CD14-positive monocyte (primary cell): ENCODE measurements around the gene LOXL3. TPM values are rescaled to one million over a fixed set of nuclear protein-coding genes. Genes with fewer than 3 reads are reported as not detected.

Experiments used
- DNase-seq, 3 donors: peaks; one replicate each; pipeline ENCODE4 v3.0.0-alpha.2; 2011 to 2022
- H2AFZ ChIP-seq: 2 replicates; pipeline ENCODE4 v1.6.0; 2012; ENCODE audit warnings: mild to moderate bottlenecking, low read depth, low read length, inconsistent platforms; ENCODE audit not compliant: insufficient read depth, poor library complexity, severe bottlenecking
- H3K27ac ChIP-seq, 2 donors: 1 replicate in 1 of 2; 2 replicates in 1 of 2; pipeline ENCODE4 v1.5.1; 2012 to 2013; ENCODE audit warnings: low read length in 2 of 2, control low read depth in 1 of 2, inconsistent platforms in 1 of 2, low read depth in 1 of 2, mild to moderate bottlenecking in 1 of 2
- H3K27me3 ChIP-seq, 2 donors: one replicate each; pipeline versions ENCODE4 v1.6.0 to v1.6.1; 2011 to 2013; ENCODE audit warnings: low read length in 2 of 2; ENCODE audit not compliant: control insufficient read depth in 2 of 2, insufficient read depth in 2 of 2
- H3K36me3 ChIP-seq, 2 donors: replicated peaks in 1 of 2; 1 replicate in 1 of 2; 2 replicates in 1 of 2; pipeline versions ENCODE4 v1.5.1 to v1.6.1; 2012 to 2013; ENCODE audit warnings: low read length in 2 of 2, control low read depth in 1 of 2, inconsistent platforms in 1 of 2, mild to moderate bottlenecking in 1 of 2; ENCODE audit not compliant: insufficient read depth in 2 of 2, control insufficient read depth in 1 of 2
- H3K4me1 ChIP-seq, 2 donors: 1 replicate in 1 of 2; 2 replicates in 1 of 2; pipeline versions ENCODE4 v1.5.1 to v1.6.1; 2012 to 2013; ENCODE audit warnings: low read length in 2 of 2, control low read depth in 1 of 2, inconsistent platforms in 1 of 2, mild to moderate bottlenecking in 1 of 2, moderate library complexity in 1 of 2; ENCODE audit not compliant: insufficient read depth in 2 of 2, control insufficient read depth in 1 of 2
- H3K4me2 ChIP-seq: replicated peaks from 2 replicates; pipeline ENCODE3; 2012; ENCODE audit warnings: low read length, moderate library complexity, mild to moderate bottlenecking; ENCODE audit not compliant: poor library complexity, severe bottlenecking; ENCODE audit errors: extremely low read depth
- H3K4me3 ChIP-seq, 3 experiments: fragments of 200-600 bp in 1 of 3; sonication (generic) in 1 of 3; replicated peaks in 1 of 3; 1 replicate in 2 of 3; 2 replicates in 1 of 3; pipeline ENCODE4 v1.5.1; 2011 to 2013; ENCODE audit warnings: low read length in 3 of 3, mild to moderate bottlenecking in 3 of 3, control low read depth in 2 of 3, low read depth in 2 of 3, inconsistent platforms in 1 of 3, moderate library complexity in 1 of 3
- H3K79me2 ChIP-seq: 2 replicates; pipeline ENCODE4 v1.6.0; 2012; ENCODE audit warnings: mild to moderate bottlenecking, control low read depth, inconsistent platforms, low read length, moderate library complexity; ENCODE audit not compliant: insufficient read depth
- H3K9ac ChIP-seq: 2 replicates; pipeline ENCODE4 v1.6.0; 2017; ENCODE audit warnings: low read length, mild to moderate bottlenecking; ENCODE audit not compliant: insufficient read depth, poor library complexity, severe bottlenecking
- H3K9me3 ChIP-seq, 2 donors: replicated peaks in 1 of 2; 1 replicate in 1 of 2; 2 replicates in 1 of 2; pipeline versions ENCODE4 v1.5.1 to v1.6.1; 2012 to 2013; ENCODE audit warnings: low read length in 2 of 2, control low read depth in 1 of 2; ENCODE audit not compliant: control insufficient read depth in 1 of 2, insufficient read depth in 1 of 2
- H4K20me1 ChIP-seq: 2 replicates; pipeline ENCODE4 v1.6.0; 2012; ENCODE audit warnings: mild to moderate bottlenecking, low read length, control low read depth, moderate library complexity; ENCODE audit not compliant: insufficient read depth
- H3K27ac Mint-ChIP-seq, 7 donors: one replicate each; pipeline ENCODE4 v1.8.0; 2020; ENCODE audit warnings: mild to moderate bottlenecking in 7 of 7, mixed read lengths in 7 of 7, moderate library complexity in 6 of 7, inconsistent platforms in 2 of 7
- H3K27me3 Mint-ChIP-seq, 3 donors: one replicate each; pipeline ENCODE4 v1.8.0; 2021 to 2022; ENCODE audit warnings: low read depth in 3 of 3, mild to moderate bottlenecking in 3 of 3, mixed read lengths in 3 of 3, moderate library complexity in 3 of 3, inconsistent platforms in 1 of 3
- H3K36me3 Mint-ChIP-seq, 2 donors: one replicate each; pipeline ENCODE4 v1.8.0; 2020; ENCODE audit warnings: mixed read lengths in 2 of 2, inconsistent platforms in 1 of 2, mild to moderate bottlenecking in 1 of 2
- H3K4me1 Mint-ChIP-seq: one replicate; pipeline ENCODE4 v1.8.0; 2020; ENCODE audit warnings: mild to moderate bottlenecking, mixed read lengths
- H3K4me3 Mint-ChIP-seq, 2 donors: one replicate each; pipeline ENCODE4 v1.8.0; 2020; ENCODE audit warnings: mild to moderate bottlenecking in 2 of 2, mixed read lengths in 2 of 2, moderate library complexity in 1 of 2
- H3K9me3 Mint-ChIP-seq, 7 donors: one replicate each; pipeline ENCODE4 v1.8.0; 2020 to 2022; ENCODE audit warnings: mixed read lengths in 7 of 7, mild to moderate bottlenecking in 6 of 7, moderate library complexity in 6 of 7, inconsistent platforms in 2 of 7
- CTCF ChIP-seq: fragments of 200-600 bp; IDR thresholded peaks from one replicate; pipeline ENCODE4 v1.8.0; 2022; ENCODE audit warnings: antibody characterized with exemption, mild to moderate bottlenecking
- WGBS: methylation state at CpG from one replicate; pipeline ENCODE4 v1.1.5; 2013; ENCODE audit warnings: missing lambda C conversion rate; ENCODE audit not compliant: insufficient coverage; 5-methylcytosine and 5-hydroxymethylcytosine counted together
- intact Hi-C, 2 donors: fragments of 100-400 bp; cut with micrococcal nuclease; formaldehyde crosslinking; loops; one replicate each; pipeline versions ENCODE4 v1.15.0 to v1.15.1; 2023
- polyA plus RNA-seq, 3 donors: library from polyadenylated mRNA; depleted of rRNA in 1 of 3; unstranded in 2 of 3; stranded (reverse) in 1 of 3; fragments of 300-500 nt in 2 of 3; fragments of >200 nt in 1 of 3; fragmentation: Illumina TruSeq in 2 of 3; gene quantifications; 1 replicate in 2 of 3; 2 replicates in 1 of 3; pipeline ENCODE4 v1.2.3, GENCODE V29; 2012 to 2021

The LOXL3 gene
- polyA plus RNA-seq, 3 donors: 18.2 to 35.0 (median 18.5) TPM

GRCh38 chr2:74501335-74502071, 52.2 kb downstream of the LOXL3 start:
- peaks cover 71% of the 10 kb centered on the region for H3K4me1 Mint-ChIP-seq
- H3K9me3 ChIP-seq: peaks cover 0 to 20% of the 10 kb centered on the region in 2 donors
- H3K9me3 Mint-ChIP-seq: peaks cover 0 to 27% (median 4%) of the 10 kb centered on the region in 7 donors
- peak overlapping the region; percentile 88 for H3K4me2 ChIP-seq
- H3K4me1 ChIP-seq: peaks cover 69 to 74% of the 10 kb centered on the region in 2 donors
- no peaks in the 10 kb centered on the region for H4K20me1 ChIP-seq
- intact Hi-C loops: no loop called here
- H3K79me2 ChIP-seq: peaks cover 21% of the 10 kb centered on the region
- no peak overlapping the region for H2AFZ ChIP-seq
- H3K27ac Mint-ChIP-seq: peak overlapping the region in 1 of 7 donors; percentile 34
- no peak for DNase-seq
- H3K4me3 Mint-ChIP-seq: peak overlapping the region; percentile 88 to 96
- peak overlapping the region; percentile 75 for H3K9ac ChIP-seq
- H3K27me3 ChIP-seq: peaks cover 51 to 60% of the 10 kb centered on the region in 2 donors
- 77% methylated on average over 9 of the region's 18 CpGs for WGBS
- H3K36me3 Mint-ChIP-seq: peaks cover 40 to 44% of the 10 kb centered on the region in 2 donors
- no peak for TF ChIP-seq CTCF
- H3K4me3 ChIP-seq: peak overlapping the region in 1 of 3 experiments; percentile 85
- H3K27me3 Mint-ChIP-seq: peaks cover 57 to 71% (median 58%) of the 10 kb centered on the region in 3 donors
- H3K27ac ChIP-seq: no peak overlapping the region
- no peaks in the 10 kb centered on the region for H3K36me3 ChIP-seq

- Histone ChIP-seq H3K9ac (no peak overlapping the region), H3K36me3 (no peaks in the 10 kb centered on the region), H4K20me1 (no peaks in the 10 kb centered on the region), H2AFZ (no peak overlapping the region), H3K4me2 (no peak overlapping the region), H3K4me3 (no peak overlapping the region), H3K27me3 (peaks cover 51 to 66% of the 10 kb centered on the region in 2 donors), H3K79me2 (peaks cover 14% of the 10 kb centered on the region), H3K9me3 (peaks cover 0 to 20% of the 10 kb centered on the region in 2 donors), H3K27ac (no peak overlapping the region), H3K4me1 (peaks cover 59 to 65% of the 10 kb centered on the region in 2 donors)
- peak overlapping the region in 1 of 7 donors; percentile 18 for H3K27ac Mint-ChIP-seq
- peaks cover 36 to 48% of the 10 kb centered on the region in 2 donors for H3K36me3 Mint-ChIP-seq
- DNase-seq: no peak
- H3K4me1 Mint-ChIP-seq: peaks cover 62% of the 10 kb centered on the region
- H3K27me3 Mint-ChIP-seq: peaks cover 62 to 77% (median 64%) of the 10 kb centered on the region in 3 donors
- TF ChIP-seq CTCF: no peak
- intact Hi-C loops: no loop called here
- peak overlapping the region in 1 of 2 donors; percentile 96 for H3K4me3 Mint-ChIP-seq
- peaks cover 0 to 27% (median 4%) of the 10 kb centered on the region in 7 donors for H3K9me3 Mint-ChIP-seq
Measured at GRCh38 chr2:74500578-74500946, 53.2 kb downstream of the LOXL3 start.
